HG02588 (cell line): ENCODE results near the gene TPGS1.

Source experiments
- ATAC-seq: cut with Tn5 transposase; IDR thresholded peaks from one replicate; pipeline ENCODE4 v1.9.1; 2021; ENCODE audit warnings: mild to moderate bottlenecking, moderate library complexity; ENCODE audit not compliant: unreplicated experiment

Gene TPGS1

GRCh38 chr19:517721-518597, 10.7 kb downstream of the TPGS1 start:
- ATAC-seq = no peak

GRCh38 chr19:518598-519231, 11.4 kb downstream of the TPGS1 start:
- no peak for ATAC-seq

GRCh38 chr19:519449-519865, 12.2 kb downstream of the TPGS1 start:
- ATAC-seq = no peak

DNA sequence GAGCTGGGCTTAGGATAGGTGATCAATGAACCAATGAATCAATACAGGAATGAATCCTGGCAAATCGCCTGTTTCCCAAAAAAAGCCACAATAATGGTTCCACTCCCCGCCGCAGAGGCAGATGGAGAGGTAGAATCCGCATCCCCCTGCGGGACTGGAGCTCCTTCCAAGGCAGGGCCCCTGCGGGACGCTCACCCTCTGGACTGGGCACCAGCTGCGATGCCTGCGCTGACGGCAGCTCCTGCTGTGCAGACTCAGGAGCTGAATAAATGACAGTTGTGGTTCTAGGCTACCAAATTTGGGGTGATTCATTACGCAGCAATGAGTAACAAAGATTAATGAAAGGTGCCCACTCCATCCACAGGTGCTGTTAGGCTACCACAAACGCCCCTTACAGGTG, 15.4 kb downstream of the TPGS1 start:
- ATAC-seq = no peak

DNA sequence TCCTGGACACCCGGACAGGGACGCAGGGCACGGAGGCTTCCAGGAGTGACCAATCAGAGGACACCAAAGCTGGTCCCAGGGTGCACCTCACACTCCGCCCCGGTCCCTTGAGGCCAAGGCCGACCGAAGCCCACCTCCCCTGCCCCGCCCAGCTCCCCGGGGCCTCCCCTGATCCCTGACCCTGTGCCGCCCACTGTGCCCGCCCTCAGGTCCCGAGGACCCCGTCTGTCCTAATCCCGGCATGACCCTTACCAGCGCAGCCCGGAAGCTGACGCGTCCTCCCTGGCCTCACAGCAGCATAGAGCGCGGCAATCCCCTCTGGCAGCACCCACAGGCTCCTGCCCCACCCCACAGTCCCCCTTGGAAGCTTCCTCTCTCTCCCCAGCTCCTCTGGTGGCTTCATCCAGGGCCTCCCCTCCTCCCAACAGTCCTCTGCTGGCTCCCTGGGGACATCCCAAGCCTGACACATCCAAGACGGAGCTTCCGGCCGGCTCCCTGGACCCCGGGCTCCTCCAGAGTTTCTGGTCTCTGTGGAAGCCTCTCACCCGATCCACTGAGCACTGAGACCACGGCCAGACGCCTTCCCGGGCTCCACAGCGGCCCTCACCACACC, 16.9 kb downstream of the TPGS1 start:
- ATAC-seq = no peak

DNA sequence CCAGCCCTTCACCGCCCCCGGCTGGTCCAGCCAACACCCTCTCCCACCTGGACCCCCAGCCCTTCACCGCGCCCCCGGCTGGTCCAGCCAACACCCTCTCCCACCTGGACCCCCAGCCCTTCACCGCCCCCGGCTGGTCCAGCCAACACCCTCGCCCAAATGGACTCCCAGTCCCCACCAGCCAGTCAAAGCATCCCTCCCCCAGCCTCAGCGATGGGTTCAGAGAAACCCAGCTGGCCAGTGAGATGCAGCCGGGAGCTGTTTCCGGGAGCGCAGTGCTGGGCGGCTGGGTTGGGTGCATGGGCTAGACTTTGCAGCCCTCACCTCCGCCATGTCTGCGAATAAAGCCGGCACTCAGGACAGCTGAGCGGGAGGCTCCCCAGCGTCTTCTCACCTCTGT, 17.7 kb downstream of the TPGS1 start:
- ATAC-seq = no peak

DNA sequence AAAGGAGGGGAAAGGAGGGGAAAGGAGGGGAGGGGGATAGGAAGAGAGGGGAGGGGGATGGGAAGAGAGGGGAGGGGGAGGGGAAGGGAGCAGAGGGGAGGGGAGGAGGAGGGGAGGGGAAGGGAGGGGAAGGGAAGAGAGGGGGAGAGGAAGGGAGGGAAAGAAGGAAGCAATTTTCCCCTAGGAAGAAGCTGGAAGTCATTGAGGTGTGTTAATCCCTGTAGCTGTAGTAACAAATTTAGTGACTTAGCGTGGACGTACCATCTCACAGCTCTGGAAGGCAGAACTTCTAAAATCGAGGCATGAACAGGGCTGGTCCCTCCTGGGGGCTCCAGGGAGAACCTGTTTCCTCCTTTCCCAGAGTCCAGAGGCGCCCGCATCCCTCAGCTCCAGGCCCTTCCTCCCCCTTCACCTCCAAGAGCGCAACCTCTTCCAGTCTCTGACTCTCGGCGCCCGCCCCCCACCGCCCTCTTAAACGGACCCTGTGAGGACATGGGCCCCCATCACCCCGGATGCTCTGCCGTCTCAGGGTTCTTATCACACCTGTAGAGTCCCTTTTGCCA, 18.6 kb downstream of the TPGS1 start:
- no peak for ATAC-seq

DNA sequence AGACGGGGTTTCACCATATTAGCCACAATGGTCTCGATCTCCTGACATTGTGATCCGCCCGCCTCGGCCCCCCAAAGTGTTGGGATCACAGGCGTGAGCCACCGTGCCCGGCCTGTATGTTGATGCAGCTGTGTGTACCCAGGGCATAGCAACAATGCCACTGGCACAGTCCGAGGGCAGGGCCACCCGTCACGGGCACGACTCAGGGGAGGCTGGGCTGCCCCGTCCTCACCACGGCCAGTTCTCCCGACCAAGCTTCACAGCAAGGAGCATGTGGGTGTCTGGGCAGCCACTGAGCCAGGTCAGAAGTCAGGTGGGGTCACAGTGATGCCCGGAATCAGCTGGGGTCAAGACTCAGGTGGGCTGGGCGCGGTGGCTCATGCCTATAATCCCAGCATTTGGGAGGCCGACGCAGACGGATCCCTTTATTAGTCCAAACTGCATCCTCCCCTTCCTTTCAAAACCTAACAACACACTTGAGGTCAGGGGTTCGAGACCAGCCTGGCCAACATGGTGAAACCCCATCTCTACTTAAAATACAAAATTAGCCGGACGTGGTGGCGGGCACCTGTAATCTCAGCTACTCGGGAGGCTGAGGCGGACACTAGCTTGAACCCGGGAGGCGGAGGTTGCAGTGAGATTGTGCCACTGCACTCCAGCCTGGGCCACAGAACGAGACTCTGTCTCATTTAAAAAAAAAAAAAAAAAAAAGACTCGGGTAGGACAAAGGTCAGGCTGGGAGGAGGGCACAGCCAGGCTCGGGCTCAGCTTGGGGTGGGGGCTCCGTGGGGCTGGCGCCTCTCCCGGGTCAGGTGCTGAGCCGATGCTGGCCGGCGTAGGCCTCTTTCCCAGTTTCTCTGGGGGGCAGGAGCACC, 23.1 kb downstream of the TPGS1 start:
- ATAC-seq = no peak

GRCh38 chr19:531009-531752, 23.9 kb downstream of the TPGS1 start:
- peak; percentile 60 for ATAC-seq

- peak; percentile 7 for ATAC-seq
Measured at GRCh38 chr19:531753-532560, 24.7 kb downstream of the TPGS1 start, which contains the start of gene CDC34. TSS of gene CDC34 (plus strand) at chr19:531760. CDS start at chr19:531932, 172 bp downstream.

DNA sequence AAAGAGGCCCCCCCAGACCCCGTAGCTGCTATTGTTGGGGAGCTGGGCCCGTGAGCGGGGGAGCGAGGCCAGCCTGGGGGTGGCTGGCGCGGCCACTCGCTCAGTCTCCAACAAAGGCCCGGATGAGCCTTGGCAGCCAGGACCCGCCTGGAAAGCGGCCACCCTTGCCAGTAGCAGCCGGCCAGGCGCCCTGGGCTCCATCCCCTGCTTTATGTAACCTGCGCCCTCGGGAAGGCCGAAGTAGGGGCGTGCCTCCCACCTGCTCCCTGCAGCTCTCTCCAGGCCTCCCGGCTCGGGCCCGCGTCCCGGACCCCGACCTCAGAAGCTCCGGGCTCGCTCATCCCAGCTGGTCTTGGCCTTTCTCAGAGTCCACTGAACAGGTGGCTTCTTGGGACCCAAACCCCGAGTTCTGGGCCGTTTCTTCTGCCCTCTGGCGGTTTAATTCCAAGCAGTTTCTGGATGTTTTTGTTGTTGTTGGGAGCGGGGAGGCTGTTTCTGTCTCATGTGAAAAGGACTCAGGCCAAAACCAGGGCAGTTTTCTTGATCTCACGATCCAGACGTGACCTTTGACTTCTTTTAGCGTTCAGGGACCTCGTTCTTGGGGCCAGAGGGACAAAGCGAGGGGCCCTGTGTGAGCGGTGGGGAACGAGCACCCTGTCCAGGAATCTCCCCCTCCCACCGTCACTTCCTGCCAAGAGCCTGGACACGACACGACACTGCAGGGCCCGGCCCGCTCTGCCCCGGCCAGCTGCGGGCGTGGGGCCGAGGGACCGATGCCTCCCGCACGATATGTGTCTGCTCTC, 25.5 kb downstream of the TPGS1 start:
- ATAC-seq = peak; percentile 2

DNA sequence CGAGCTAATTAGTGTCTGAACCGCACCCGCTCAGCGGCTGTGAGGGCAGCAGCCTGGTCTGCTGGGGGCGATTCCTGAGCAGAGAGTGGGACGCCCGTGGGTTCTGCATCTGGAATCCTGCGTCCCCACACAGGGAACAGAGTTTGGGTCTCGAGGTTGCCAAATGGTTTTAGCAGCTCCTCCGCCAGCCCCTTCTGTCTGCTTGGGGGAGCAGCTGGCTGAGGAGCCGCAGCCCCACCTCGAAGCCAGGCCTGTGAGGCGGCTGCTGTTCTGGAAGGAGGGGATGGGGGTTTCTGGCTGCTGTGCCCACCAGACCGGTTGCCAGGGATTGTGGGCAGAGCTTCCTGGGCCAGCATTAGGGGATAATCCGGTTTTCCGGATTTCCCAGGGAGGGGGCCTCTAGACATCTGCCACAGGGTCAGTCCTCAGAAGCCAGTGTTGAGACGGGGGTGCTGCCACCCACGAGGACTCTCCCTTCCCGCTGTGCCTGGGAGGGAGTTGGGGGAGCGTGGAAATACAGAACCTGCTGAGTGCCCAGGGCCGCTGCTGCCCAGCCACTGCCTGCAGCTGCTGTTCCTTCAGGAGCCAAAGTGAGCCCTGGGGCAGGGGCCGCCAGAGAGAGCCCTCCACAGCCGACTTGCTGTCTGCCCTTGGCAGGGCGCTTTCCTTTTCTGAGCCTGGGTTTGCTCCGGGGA, 26.2 kb downstream of the TPGS1 start:
- ATAC-seq = no peak

GRCh38 chr19:534088-534487, 26.8 kb downstream of the TPGS1 start:
- ATAC-seq = no peak

DNA sequence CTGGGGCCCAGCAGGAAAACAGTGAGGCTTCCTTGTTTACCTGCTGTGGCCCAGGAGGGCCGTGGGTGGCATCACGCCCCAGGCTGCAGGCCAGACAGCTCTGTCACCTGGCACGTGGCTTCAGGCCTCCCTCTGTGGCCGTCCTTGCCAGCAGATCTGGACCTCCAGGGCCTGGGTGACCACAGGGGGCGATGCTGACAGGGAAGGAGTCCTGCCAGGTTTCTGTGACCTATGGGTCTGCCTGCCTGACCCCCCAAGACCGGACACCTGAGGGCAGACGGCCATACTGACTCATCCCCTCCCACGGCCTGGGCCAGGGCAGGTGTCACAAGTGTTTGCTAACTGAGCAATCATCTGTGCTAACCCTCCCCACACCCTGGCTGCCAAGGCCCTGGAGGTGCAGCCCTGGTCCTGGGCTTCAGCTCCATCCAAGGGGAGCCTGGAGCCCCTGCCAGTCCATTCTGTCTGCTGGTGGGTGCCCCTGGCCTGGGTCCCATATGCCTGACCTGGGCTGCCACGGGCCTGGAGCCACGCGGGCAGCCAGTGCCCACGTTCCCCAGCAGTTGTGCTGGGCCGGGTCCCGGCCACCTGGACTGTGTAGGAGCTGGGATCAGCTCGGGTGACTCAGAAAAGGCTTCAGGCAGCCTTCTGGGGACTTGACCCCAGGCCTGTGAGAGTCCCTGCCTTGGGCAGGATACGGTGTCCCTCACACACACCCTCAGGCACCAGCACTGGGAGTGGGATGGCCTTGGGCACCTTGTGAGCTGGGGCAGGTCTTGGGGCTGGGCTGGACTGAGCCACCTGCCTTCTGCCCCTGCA, 27.9 kb downstream of the TPGS1 start:
- no peak for ATAC-seq

GRCh38 chr19:536031-536880, 29.0 kb downstream of the TPGS1 start:
- no peak for ATAC-seq

GRCh38 chr19:536881-537404, 29.6 kb downstream of the TPGS1 start:
- no peak for ATAC-seq
